ENCODE data around the gene TLCD4.
"Not testable (repeated sequence)": the region's sequence is repeated elsewhere in the genome, so short reads cannot be mapped to it uniquely, and the experiment has no call there.

Gene TLCD4

GRCh38 chr1:95117207-95118066 is at the start of gene TLCD4:
TSS of gene TLCD4 (plus strand) at chr1:95117355. CDS start at chr1:95143902, 26,547 bp downstream.
- DNase-seq (ENCODE audit: low spot score): peak; percentile 74

DNA sequence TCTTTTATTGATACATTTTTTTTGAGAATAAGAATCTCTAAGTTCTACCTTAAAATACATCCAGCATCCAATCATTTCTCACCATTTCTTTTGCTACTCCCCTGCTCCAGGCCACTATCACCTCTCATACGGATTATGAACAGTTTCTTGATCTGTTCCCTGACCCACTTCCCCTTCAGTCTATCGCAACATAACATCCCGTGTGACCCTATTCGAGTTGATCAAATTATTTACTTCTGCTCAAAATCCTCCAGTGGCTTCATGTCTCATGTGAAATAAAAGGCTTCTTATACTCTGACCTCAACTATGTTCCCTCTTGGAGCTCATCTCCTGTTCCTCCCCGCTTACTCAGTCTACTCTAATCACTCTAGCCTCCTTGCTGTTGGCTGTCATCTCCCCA is 49.6 kb upstream of the TLCD4 start:
- no peak for DNase-seq (ENCODE audit: low spot score)

GRCh38 chr1:95068956-95069709 is 48.0 kb upstream of the TLCD4 start:
- no peak for DNase-seq (ENCODE audit: low spot score)

DNA sequence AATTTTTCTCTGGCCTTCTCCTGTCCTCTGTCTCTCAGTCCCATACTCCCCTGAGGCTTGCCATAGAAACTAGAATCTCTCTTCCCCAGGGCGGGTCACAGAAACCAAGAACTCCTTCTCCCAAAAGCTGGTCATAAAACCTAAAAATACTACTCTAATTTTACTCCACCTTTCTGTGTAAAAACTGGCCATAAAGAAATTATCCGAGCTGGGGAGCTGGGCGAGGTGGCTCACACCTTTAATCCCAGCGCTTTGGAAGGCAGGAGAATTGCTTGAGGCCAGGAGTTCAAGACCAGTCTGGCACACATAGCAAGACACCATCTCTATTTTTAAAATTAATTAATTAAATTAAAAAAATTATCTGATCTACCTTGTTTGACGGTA is 47.5 kb upstream of the TLCD4 start:
- DNase-seq (ENCODE audit: low spot score): no peak

GRCh38 chr1:95071539-95071938 is 45.6 kb upstream of the TLCD4 start:
- peak; percentile 58 for DNase-seq (ENCODE audit: low spot score)

GRCh38 chr1:95072117-95072516 is 45.0 kb upstream of the TLCD4 start:
- no peak for DNase-seq (ENCODE audit: low spot score)

GRCh38 chr1:95072532-95073419 is 44.4 kb upstream of the TLCD4 start, which contains the start of gene ALG14:
TSS of gene ALG14 (minus strand) at chr1:95072951. CDS start at chr1:95072898, 53 bp downstream.
- peak; percentile 96 for DNase-seq (ENCODE audit: low spot score)

- no peak for DNase-seq (ENCODE audit: low spot score)
These were observed 43.7 kb upstream of the TLCD4 start for GRCh38 chr1:95073446-95073845.

DNA sequence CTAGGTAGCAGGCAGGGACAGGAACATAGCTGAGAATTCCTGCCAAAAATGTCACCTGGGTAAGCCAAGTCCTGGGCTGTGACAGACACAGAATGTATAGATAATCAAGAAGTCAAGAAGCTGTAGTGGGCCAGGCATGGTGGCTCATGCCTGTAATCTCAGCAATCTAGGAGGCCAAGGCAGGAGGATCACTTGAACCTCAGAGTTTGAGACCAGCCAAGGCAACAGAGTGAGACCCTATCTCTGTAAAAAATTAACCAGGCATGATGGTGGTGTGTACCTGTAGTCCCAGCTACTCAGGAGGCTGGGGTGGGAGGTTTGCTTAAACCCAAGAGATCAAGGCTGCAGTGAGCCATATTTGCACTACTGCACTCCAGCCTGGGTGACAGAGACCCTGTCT is 41.1 kb upstream of the TLCD4 start:
- DNase-seq (ENCODE audit: low spot score): no peak

DNA sequence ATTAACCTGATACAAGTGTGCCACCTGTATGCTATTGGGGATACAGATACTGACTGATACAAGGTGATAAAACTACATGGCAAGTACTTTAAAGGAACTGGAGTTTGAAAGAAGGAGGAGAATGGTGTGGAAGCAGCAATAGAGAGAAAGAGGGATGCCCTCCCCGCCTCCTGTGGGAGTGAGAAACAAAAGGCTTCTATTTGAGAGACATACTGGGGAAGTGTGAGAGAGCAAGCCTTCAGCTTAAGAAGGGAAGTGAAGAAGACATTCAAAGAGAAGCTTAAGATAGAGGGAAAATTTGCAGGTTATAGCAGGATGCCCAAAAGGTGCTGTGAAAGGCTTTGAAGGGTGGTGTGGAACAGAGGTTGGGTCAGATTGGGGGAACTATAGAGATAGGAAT is 36.7 kb upstream of the TLCD4 start:
- no peak for DNase-seq (ENCODE audit: low spot score)

DNA sequence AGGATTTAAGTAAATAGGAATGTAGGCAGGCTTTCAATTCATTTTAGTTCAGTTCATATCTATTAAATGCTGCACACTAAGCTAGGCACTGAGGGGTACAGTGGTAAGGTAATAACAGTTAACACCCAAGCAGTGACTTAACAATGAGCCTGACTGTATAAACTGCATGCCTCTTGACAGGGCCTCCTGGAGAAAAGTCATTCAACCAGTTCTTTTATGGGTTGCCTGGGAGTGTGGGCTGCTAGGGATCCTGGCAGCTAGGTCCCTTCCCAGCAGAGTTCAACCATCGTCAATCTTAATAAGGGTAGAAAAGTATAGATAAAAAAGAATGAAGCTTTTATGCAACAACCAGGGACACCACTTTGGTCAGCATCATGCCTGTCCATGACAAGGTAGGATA is 36.3 kb upstream of the TLCD4 start:
- no peak for DNase-seq (ENCODE audit: low spot score)

- peak; percentile 31 for DNase-seq (ENCODE audit: low spot score)
These were observed 32.6 kb upstream of the TLCD4 start for GRCh38 chr1:95084317-95085176.

DNA sequence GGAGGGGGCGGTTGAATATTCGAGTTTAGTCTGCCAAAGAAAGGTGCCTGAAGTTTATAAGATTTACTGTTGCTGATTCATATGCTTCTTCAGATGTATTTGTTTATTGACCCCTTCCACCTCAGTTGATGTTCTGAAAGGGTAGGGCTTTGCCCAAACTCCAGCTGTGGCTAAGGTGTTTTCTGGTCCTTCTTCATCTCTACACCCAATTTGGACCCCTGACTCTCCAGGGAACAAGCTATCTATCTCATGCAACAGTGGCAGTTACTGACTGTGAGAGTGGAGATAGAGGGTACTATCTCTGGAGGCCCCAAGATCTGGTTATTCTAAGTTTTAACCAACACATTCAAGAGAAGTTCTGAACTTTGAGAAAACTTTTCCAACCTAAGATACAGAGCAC is 31.8 kb upstream of the TLCD4 start:
- no peak for DNase-seq (ENCODE audit: low spot score)

DNA sequence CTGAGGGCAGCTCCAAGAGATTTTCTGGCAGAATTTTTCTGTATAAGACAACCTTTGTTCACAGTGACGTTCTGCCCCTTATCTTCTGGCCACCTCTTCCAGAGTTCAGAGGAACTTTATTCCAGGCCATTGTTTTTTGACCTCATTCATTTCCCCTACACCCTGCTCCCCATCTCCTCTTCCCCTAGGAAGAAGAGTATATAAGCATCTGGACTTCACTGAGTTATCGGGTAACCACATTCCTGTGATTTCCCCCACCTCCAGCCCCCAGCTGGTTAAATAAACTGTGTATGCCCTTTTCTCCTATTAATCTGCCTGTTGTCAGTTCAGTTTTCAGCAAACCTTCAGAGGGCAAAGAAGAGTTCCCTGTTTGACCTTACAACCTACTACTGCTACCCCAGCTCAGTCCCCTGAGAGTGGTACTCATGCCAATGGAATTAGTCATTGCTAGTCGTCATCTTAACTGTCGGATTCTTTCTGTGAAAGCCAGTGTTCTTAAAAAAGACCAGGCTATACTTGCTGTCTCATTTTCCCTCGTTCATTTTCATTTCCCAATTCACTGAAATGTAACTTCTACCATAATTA is 30.1 kb upstream of the TLCD4 start:
- peak; percentile 81 for DNase-seq (ENCODE audit: low spot score)

DNA sequence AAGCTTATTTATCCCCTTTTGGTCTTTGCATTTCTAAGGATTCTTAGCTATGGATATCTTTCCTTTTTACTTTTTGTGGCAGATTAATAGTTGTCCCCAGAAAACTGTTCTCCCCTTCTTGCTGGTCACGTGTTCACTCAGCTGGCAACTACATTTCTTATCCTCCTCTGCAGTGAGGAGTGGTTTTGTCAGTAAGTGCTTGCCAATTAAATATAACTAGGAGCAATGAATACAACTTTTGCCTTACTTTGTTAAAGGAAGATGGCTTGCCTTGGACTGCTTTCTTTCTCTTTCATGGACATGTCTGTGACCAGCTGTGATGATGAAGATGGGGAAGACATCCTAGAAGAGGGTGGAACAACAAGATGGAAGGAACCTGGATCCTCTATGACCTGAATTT is 28.9 kb upstream of the TLCD4 start:
- no peak for DNase-seq (ENCODE audit: low spot score)

DNA sequence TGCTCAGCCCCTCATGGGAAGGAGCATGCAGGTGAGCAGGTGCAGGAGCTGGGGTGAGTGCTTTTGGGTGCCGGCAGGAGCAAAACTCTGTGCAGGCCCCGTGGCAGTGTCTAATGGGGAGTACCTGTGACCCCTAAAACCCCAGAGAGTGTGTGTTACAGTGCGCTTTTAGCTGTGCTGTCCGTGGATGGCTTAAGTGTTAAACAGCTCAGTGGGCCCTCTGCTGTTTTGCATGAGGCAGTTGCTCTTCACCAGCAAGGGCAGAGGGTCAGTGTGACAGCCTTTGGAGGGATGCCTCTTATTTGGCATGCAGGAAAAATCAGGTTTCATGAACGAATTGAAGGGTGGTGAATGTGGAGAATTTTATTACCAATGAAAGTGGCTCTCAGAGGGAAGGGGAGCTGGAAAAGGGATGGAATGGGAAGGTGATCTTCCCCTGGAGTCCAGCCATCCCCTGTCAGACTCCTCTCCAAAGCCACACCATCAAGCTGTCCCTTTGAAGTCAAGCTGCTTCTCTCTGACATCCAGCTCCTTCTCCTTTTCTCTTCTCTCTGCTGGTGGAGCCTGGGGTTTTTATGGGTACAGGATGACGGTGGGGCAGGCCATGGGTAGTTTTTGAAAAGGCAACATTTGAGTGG is 27.4 kb upstream of the TLCD4 start:
- DNase-seq (ENCODE audit: low spot score): no peak

- not testable (repeated sequence) for DNase-seq (ENCODE audit: low spot score)
These were observed 25.9 kb upstream of the TLCD4 start for GRCh38 chr1:95091290-95091689.

- not testable (repeated sequence) for DNase-seq (ENCODE audit: low spot score)
These were observed 24.3 kb upstream of the TLCD4 start for GRCh38 chr1:95092891-95093290.

DNA sequence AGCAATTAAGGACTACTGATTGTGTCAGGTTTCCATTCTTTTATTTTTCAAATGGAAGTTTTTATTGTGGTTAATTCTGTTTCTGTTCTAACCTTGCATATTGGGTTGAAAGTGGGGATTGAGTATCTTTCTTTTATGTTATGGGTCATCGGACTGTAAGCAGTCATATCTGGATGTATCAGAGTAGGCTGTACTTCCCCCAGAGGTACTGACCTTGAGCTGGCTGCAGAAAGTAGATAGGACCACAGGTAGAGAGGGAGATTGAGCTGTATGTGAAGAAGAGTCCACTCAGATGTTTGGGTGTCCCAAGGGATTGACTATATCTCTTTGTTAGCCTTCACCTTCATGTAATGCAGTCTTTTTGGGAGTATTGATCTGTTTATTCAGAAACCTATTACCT is 23.9 kb upstream of the TLCD4 start:
- no peak for DNase-seq (ENCODE audit: low spot score)

DNA sequence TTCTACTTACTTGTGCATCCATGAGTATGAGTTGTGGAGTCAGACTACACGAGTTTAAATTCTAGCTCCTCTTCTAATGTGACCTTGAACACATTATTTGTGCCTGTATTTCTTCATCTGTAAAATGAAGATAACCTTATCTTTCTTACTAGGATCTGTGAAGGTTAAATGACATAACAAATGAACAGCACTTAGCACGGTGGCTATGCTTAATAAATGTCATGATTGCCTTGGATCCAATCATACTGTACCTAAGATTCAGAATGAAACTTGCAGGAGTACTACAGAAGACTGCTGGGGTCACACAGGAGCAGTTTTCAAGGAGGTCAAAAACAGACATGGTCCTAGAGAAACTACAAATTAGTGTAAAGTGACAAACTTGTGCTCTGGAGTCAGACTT is 22.2 kb upstream of the TLCD4 start:
- DNase-seq (ENCODE audit: low spot score): no peak

All from RKO (cell line).